ENCODE data around the gene BTBD19. TPM values are rescaled to one million over a fixed set of nuclear protein-coding genes. Genes with fewer than 3 reads are reported as not detected.

The BTBD19 gene
- total RNA-seq, 2 experiments from 2014 or later, result 0.44 to 2.0 TPM

DNA sequence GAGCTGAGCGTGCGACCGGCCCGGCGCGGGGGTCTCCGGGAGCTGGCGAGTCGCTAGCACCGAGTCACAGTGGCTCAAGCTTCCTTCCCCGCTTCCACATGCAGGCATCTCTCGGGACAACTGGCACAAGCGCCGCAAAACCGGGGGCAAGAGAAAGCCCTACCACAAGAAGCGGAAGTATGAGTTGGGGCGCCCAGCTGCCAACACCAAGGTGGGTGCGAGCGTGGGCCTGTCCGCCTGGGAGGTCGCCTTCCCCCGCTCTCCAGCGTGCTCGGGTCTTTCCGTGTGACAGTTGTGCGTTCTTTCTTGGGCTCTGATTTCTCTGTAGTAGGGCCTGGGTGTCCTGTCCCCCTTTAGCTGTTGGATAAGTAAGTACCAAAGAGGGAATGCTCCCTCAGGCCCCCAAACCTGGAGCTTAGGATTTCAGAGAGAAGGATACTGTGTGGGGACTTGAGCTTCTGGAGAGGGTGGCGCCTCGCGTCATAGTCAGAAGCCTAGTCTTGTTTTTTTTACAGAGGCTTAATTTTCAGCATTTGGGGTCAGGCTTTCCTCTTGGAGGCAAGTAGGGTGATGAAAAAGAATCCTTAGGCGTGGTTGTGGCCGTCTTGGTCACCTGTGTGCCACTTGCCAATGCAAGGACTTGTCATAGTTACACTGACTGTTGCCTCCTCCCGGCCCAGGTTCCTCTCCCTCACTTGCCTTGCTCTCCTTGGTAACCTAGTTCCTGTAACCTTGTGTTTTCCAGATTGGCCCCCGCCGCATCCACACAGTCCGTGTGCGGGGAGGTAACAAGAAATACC is 32.2 kb upstream of the BTBD19 start:
- DNase-seq (ENCODE audit: low spot score), result peak; percentile 51
- Histone ChIP-seq H2AFZ (ENCODE audit: low read length) (no peak overlapping the region), H3K79me2 (ENCODE audit: insufficient read depth, low read depth, low read length) (peaks cover 54% of the 10 kb centered on the region), H3K4me1 (ENCODE audit: insufficient read depth, low read length, poor library complexity, severe bottlenecking) (peaks cover 32% of the 10 kb centered on the region), H3K9me3 (ENCODE audit: low read length) (no peaks in the 10 kb centered on the region), H3K4me2 (ENCODE audit: low read length) (peak overlapping the region; percentile 93), H3K27ac (ENCODE audit: low read depth, low read length, poor library complexity, severe bottlenecking) (peak overlapping the region; percentile 68), H3K4me3 (ENCODE audit: low read depth, low read length, poor library complexity, severe bottlenecking) (peak overlapping the region; percentile 99), H3K36me3 (ENCODE audit: insufficient read depth, low read length) (peaks cover 56% of the 10 kb centered on the region), H3K9me2 (ENCODE audit: insufficient read depth, low read length) (no peaks in the 10 kb centered on the region), H4K20me1 (ENCODE audit: insufficient read depth, low read length) (peaks cover 10% of the 10 kb centered on the region)
- ChIA-PET POLR2A (interaction anchor here (0.9 to 4.4 kb wide), 11 partner anchors 8 to 91 kb away, joined by 3 to 33 read pairs (median 9); partner anchors contain the start of gene RNU5D-1), CTCF (ENCODE audit: unreplicated experiment) (interaction anchor here (0.5 to 1.0 kb wide), 4 partner anchors 9 to 47 kb away, joined by 3 to 4 read pairs (median 3); partner anchors contain the start of gene BEST4)
- intact Hi-C loops (cut with micrococcal nuclease; ENCODE audit: unreplicated experiment), result loop anchor here (2.0 kb wide), 2 partner anchors 37 to 45 kb away; partner anchors contain the start of genes KIF2C and RNU5D-1
- TF ChIP-seq EZH2phosphoT487 (IDR thresholded peaks at IDR 0.05; ENCODE audit: borderline replicate concordance, low read depth, low read length), result no peak
- TF ChIP-seq, protein P1, sequence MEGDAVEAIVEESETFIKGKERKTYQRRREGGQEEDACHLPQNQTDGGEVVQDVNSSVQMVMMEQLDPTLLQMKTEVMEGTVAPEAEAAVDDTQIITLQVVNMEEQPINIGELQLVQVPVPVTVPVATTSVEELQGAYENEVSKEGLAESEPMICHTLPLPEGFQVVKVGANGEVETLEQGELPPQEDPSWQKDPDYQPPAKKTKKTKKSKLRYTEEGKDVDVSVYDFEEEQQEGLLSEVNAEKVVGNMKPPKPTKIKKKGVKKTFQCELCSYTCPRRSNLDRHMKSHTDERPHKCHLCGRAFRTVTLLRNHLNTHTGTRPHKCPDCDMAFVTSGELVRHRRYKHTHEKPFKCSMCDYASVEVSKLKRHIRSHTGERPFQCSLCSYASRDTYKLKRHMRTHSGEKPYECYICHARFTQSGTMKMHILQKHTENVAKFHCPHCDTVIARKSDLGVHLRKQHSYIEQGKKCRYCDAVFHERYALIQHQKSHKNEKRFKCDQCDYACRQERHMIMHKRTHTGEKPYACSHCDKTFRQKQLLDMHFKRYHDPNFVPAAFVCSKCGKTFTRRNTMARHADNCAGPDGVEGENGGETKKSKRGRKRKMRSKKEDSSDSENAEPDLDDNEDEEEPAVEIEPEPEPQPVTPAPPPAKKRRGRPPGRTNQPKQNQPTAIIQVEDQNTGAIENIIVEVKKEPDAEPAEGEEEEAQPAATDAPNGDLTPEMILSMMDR (conservative IDR thresholded peaks at IDR 0.05; ENCODE audit: low read length), result no peak
- BruUV-seq (replicated peaks), result TSS peak; percentile 66

DNA sequence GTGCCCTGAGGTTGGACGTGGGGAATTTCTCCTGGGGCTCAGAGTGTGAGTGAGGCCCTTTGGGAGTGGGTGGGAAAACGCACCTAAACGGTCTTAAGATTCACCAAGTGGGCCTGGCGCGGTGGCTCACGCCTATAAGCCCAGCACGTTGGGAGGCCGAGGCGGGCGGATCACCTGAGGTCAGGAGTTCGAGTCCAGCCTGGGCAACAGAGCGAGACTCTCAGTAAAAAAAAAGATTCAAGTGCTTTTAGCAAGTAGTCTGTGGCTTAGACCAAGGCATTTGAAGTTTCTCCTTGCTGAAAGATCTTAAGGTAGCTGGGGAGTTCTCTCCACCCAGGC is 31.6 kb upstream of the BTBD19 start:
- Histone ChIP-seq H3K9me2 (ENCODE audit: insufficient read depth, low read length) (no peaks in the 10 kb centered on the region), H4K20me1 (ENCODE audit: insufficient read depth, low read length) (peaks cover 10% of the 10 kb centered on the region), H3K36me3 (ENCODE audit: insufficient read depth, low read length) (peaks cover 62% of the 10 kb centered on the region), H3K79me2 (ENCODE audit: insufficient read depth, low read depth, low read length) (peaks cover 54% of the 10 kb centered on the region), H3K4me1 (ENCODE audit: insufficient read depth, low read length, poor library complexity, severe bottlenecking) (peaks cover 32% of the 10 kb centered on the region), H3K4me2 (ENCODE audit: low read length) (peak overlapping the region; percentile 93), H3K4me3 (ENCODE audit: low read depth, low read length, poor library complexity, severe bottlenecking) (peak overlapping the region; percentile 99), H3K27ac (ENCODE audit: low read depth, low read length, poor library complexity, severe bottlenecking) (peak overlapping the region; percentile 68), H3K9me3 (ENCODE audit: low read length) (no peaks in the 10 kb centered on the region), H2AFZ (ENCODE audit: low read length) (no peak overlapping the region)
- DNase-seq (ENCODE audit: low spot score), result no peak
- no TSS peak for BruUV-seq (replicated peaks)
- intact Hi-C loops (cut with micrococcal nuclease; ENCODE audit: unreplicated experiment), result no loop called here
- CTCF ChIA-PET (ENCODE audit: unreplicated experiment), result interaction anchor here (0.6 to 1.0 kb wide), 2 partner anchors 8 to 48 kb away, joined by 3 to 4 read pairs; no protein-coding TSS in a partner anchor
- POLR2A ChIA-PET, result interaction anchor here (1.0 to 4.4 kb wide), 6 partner anchors 7 to 64 kb away, joined by 5 to 33 read pairs (median 16); partner anchors contain the start of gene RNU5D-1
- TF ChIP-seq, protein P1 (conservative IDR thresholded peaks at IDR 0.05; ENCODE audit: low read length), result no peak
- TF ChIP-seq EZH2phosphoT487 (IDR thresholded peaks at IDR 0.05; ENCODE audit: borderline replicate concordance, low read depth, low read length), result no peak
